Measurements from ENCODE around the gene KCNJ6.
"Not testable (repeated sequence)": the region's sequence is repeated elsewhere in the genome, so short reads cannot be mapped to it uniquely, and the experiment has no call there.

KCNJ6 gene

GRCh38 chr21:37668462-37669239 lies 247.6 kb downstream of the KCNJ6 start:
- no peak for DNase-seq

GRCh38 chr21:37667380-37667779 lies 248.9 kb downstream of the KCNJ6 start:
- DNase-seq = no peak

- DNase-seq = no peak
Measured at GRCh38 chr21:37665230-37666024, 250.8 kb downstream of the KCNJ6 start.

GRCh38 chr21:37662227-37662626 lies 254.0 kb downstream of the KCNJ6 start:
- DNase-seq = not testable (repeated sequence)

GRCh38 chr21:37660709-37661108 lies 255.5 kb downstream of the KCNJ6 start:
- DNase-seq = no peak

- no peak for DNase-seq
Measured at GRCh38 chr21:37659874-37660273, 256.4 kb downstream of the KCNJ6 start.

GRCh38 chr21:37658817-37659458 lies 257.3 kb downstream of the KCNJ6 start:
- DNase-seq = no peak

- no peak for DNase-seq
Measured at GRCh38 chr21:37658121-37658816, 258.0 kb downstream of the KCNJ6 start.

- DNase-seq = no peak
Measured at GRCh38 chr21:37656899-37657298, 259.4 kb downstream of the KCNJ6 start.

GRCh38 chr21:37655611-37656300 lies 260.5 kb downstream of the KCNJ6 start:
- DNase-seq = no peak

GRCh38 chr21:37654596-37654995 lies 261.7 kb downstream of the KCNJ6 start:
- DNase-seq = no peak

- DNase-seq = no peak
Measured at GRCh38 chr21:37653201-37653600, 263.1 kb downstream of the KCNJ6 start.

- DNase-seq = no peak
Measured at GRCh38 chr21:37647781-37648180, 268.5 kb downstream of the KCNJ6 start.

- DNase-seq = not testable (repeated sequence)
Measured at GRCh38 chr21:37646761-37647160, 269.5 kb downstream of the KCNJ6 start.

GRCh38 chr21:37645848-37646247 lies 270.4 kb downstream of the KCNJ6 start:
- no peak for DNase-seq

- no peak for DNase-seq
Measured at GRCh38 chr21:37644636-37645035, 271.6 kb downstream of the KCNJ6 start.

- DNase-seq = not testable (repeated sequence)
Measured at GRCh38 chr21:37643862-37644261, 272.4 kb downstream of the KCNJ6 start.

- DNase-seq = no peak
Measured at GRCh38 chr21:37642493-37642892, 273.8 kb downstream of the KCNJ6 start.

GRCh38 chr21:37639756-37640155 lies 276.5 kb downstream of the KCNJ6 start:
- DNase-seq = no peak

GRCh38 chr21:37636152-37636860 lies 280.0 kb downstream of the KCNJ6 start:
- DNase-seq = no peak

- no peak for DNase-seq
Measured at GRCh38 chr21:37631319-37632117, 284.7 kb downstream of the KCNJ6 start.
